ENCODE data around the gene OR2A25. TPM values are rescaled to one million over a fixed set of nuclear protein-coding genes. Genes with fewer than 3 reads are reported as not detected.

Gene OR2A25
- total RNA-seq, 1 experiment from 2014 or later = not detected

- no peaks in the 10 kb centered on the region for H3K4me1 Mint-ChIP-seq (ENCODE audit: low read depth, unreplicated experiment)
- intact Hi-C loops (cut with micrococcal nuclease; ENCODE audit: unreplicated experiment) = no loop called here
- no peaks in the 10 kb centered on the region for H3K36me3 Mint-ChIP-seq (ENCODE audit: insufficient read depth, unreplicated experiment)
- no peak for DNase-seq
- H3K9me3 Mint-ChIP-seq (ENCODE audit: low read depth, unreplicated experiment) = no peaks in the 10 kb centered on the region
- H3K27me3 Mint-ChIP-seq (ENCODE audit: unreplicated experiment) = no peaks in the 10 kb centered on the region
- no peak overlapping the region for H3K4me3 Mint-ChIP-seq (ENCODE audit: low read depth, unreplicated experiment)
- no peak overlapping the region for H3K27ac Mint-ChIP-seq (ENCODE audit: unreplicated experiment)
- no TSS peak for BruUV-seq (replicated peaks)
- no peak for TF ChIP-seq CTCF (IDR thresholded peaks at IDR 0.05; ENCODE audit: unreplicated experiment)
- CTCF ChIA-PET = no interaction called here
Measured at GRCh38 chr7:144069953-144070352, 342 bp downstream of the OR2A25 start.

GRCh38 chr7:144074374-144074773 is 4.8 kb downstream of the OR2A25 start:
- peaks cover 2% of the 10 kb centered on the region for H3K9me3 Mint-ChIP-seq (ENCODE audit: low read depth, unreplicated experiment)
- no peaks in the 10 kb centered on the region for H3K36me3 Mint-ChIP-seq (ENCODE audit: insufficient read depth, unreplicated experiment)
- no peak overlapping the region for H3K27ac Mint-ChIP-seq (ENCODE audit: unreplicated experiment)
- no peaks in the 10 kb centered on the region for H3K27me3 Mint-ChIP-seq (ENCODE audit: unreplicated experiment)
- no TSS peak for BruUV-seq (replicated peaks)
- no peak for TF ChIP-seq CTCF (IDR thresholded peaks at IDR 0.05; ENCODE audit: unreplicated experiment)
- CTCF ChIA-PET = no interaction called here
- no peaks in the 10 kb centered on the region for H3K4me1 Mint-ChIP-seq (ENCODE audit: low read depth, unreplicated experiment)
- no peak for DNase-seq
- intact Hi-C loops (cut with micrococcal nuclease; ENCODE audit: unreplicated experiment) = no loop called here
- H3K4me3 Mint-ChIP-seq (ENCODE audit: low read depth, unreplicated experiment) = no peak overlapping the region

GRCh38 chr7:144085978-144086377 is 16.4 kb downstream of the OR2A25 start, which contains the start of gene OR2A12:
TSS of gene OR2A12 (plus strand) at chr7:144086278. CDS start at chr7:144095108, 8,830 bp downstream.
- Mint-ChIP-seq H3K4me1 (ENCODE audit: low read depth, unreplicated experiment) (no peaks in the 10 kb centered on the region), H3K27me3 (ENCODE audit: unreplicated experiment) (no peaks in the 10 kb centered on the region), H3K9me3 (ENCODE audit: low read depth, unreplicated experiment) (peaks cover 3% of the 10 kb centered on the region), H3K4me3 (ENCODE audit: low read depth, unreplicated experiment) (no peak within 1 kb of the TSS), H3K36me3 (ENCODE audit: insufficient read depth, unreplicated experiment) (no peaks in the 10 kb centered on the region), H3K27ac (ENCODE audit: unreplicated experiment) (no peak within 1 kb of the TSS)
- intact Hi-C loops (cut with micrococcal nuclease; ENCODE audit: unreplicated experiment) = no loop called here
- BruUV-seq (replicated peaks) = no TSS peak
- TF ChIP-seq CTCF (IDR thresholded peaks at IDR 0.05; ENCODE audit: unreplicated experiment) = no peak
- no peak for DNase-seq
- CTCF ChIA-PET = no interaction called here

GRCh38 chr7:144086730-144087129 is 17.1 kb downstream of the OR2A25 start:
- Mint-ChIP-seq H3K36me3 (ENCODE audit: insufficient read depth, unreplicated experiment) (no peaks in the 10 kb centered on the region), H3K4me1 (ENCODE audit: low read depth, unreplicated experiment) (no peaks in the 10 kb centered on the region), H3K9me3 (ENCODE audit: low read depth, unreplicated experiment) (peaks cover 3% of the 10 kb centered on the region), H3K27ac (ENCODE audit: unreplicated experiment) (no peak overlapping the region), H3K4me3 (ENCODE audit: low read depth, unreplicated experiment) (no peak overlapping the region), H3K27me3 (ENCODE audit: unreplicated experiment) (no peaks in the 10 kb centered on the region)
- intact Hi-C loops (cut with micrococcal nuclease; ENCODE audit: unreplicated experiment) = no loop called here
- no peak for DNase-seq
- no TSS peak for BruUV-seq (replicated peaks)
- no peak for TF ChIP-seq CTCF (IDR thresholded peaks at IDR 0.05; ENCODE audit: unreplicated experiment)
- CTCF ChIA-PET = no interaction called here

Measured in Calu3 (cell line).